SK-N-SH treated with all-trans-retinoic acid at 6 μM for 48 hours (cell line): ENCODE measurements around the gene PLA2G4B.

Experiments used
- ARNTL ChIP-seq: fragments of 450-650 bp; formaldehyde crosslinking; IDR thresholded peaks from 2 replicates; pipeline ENCODE4 v1.5.0; 2020; ENCODE audit warnings: low read depth, mild to moderate bottlenecking, moderate library complexity, borderline replicate concordance
- BACH2 ChIP-seq: fragments of 250-450 bp; sonication (Bioruptor Pico); IDR thresholded peaks from 2 replicates; pipeline ENCODE4 v1.9.0; 2021; ENCODE audit warnings: mild to moderate bottlenecking, borderline replicate concordance
- CREB5 ChIP-seq: fragments of 250-450 bp; sonication (Bioruptor Pico); IDR thresholded peaks from 2 replicates; pipeline ENCODE4 v1.5.1; 2020; ENCODE audit warnings: low read depth, mild to moderate bottlenecking, moderate library complexity
- ESRRG ChIP-seq: fragments of 250-450 bp; sonication (Bioruptor Pico); IDR thresholded peaks from 2 replicates; pipeline ENCODE4 v1.6.1; 2021; ENCODE audit warnings: mild to moderate bottlenecking
- GLIS3 ChIP-seq: fragments of 250-450 bp; sonication (Bioruptor Pico); IDR thresholded peaks from 2 replicates; pipeline ENCODE4 v1.5.0; 2020; ENCODE audit warnings: mild to moderate bottlenecking, moderate library complexity
- OSR1 ChIP-seq: fragments of 250-450 bp; sonication (Bioruptor Pico); IDR thresholded peaks from 2 replicates; pipeline ENCODE4 v1.8.0; 2022; ENCODE audit warnings: moderate library complexity, mild to moderate bottlenecking, inconsistent platforms
- TSHZ2 ChIP-seq: fragments of 250-450 bp; sonication (Bioruptor Pico); IDR thresholded peaks from 2 replicates; pipeline ENCODE4 v1.5.0; 2020; ENCODE audit warnings: mild to moderate bottlenecking, moderate library complexity
- ZFP3 ChIP-seq: fragments of 250-450 bp; sonication (Bioruptor Pico); IDR thresholded peaks from 2 replicates; pipeline ENCODE4 v1.5.0; 2020; ENCODE audit warnings: mild to moderate bottlenecking, moderate library complexity
- ZNF565 ChIP-seq: fragments of 450-650 bp; formaldehyde crosslinking; conservative IDR thresholded peaks from 2 replicates; pipeline ENCODE4 v1.5.0; 2020; ENCODE audit warnings: low read depth, mild to moderate bottlenecking, moderate library complexity
- TF ChIP-seq, protein P1 (sequence below): fragments of 250-450 bp; sonication (Bioruptor Pico); IDR thresholded peaks from 2 replicates; pipeline ENCODE4 v1.8.0; 2020; ENCODE audit warnings: mild to moderate bottlenecking, moderate library complexity, borderline replicate concordance

GRCh38 chr15:41834096-41834495 lies 4.6 kb upstream of the PLA2G4B start:
- TF ChIP-seq, protein P1, sequence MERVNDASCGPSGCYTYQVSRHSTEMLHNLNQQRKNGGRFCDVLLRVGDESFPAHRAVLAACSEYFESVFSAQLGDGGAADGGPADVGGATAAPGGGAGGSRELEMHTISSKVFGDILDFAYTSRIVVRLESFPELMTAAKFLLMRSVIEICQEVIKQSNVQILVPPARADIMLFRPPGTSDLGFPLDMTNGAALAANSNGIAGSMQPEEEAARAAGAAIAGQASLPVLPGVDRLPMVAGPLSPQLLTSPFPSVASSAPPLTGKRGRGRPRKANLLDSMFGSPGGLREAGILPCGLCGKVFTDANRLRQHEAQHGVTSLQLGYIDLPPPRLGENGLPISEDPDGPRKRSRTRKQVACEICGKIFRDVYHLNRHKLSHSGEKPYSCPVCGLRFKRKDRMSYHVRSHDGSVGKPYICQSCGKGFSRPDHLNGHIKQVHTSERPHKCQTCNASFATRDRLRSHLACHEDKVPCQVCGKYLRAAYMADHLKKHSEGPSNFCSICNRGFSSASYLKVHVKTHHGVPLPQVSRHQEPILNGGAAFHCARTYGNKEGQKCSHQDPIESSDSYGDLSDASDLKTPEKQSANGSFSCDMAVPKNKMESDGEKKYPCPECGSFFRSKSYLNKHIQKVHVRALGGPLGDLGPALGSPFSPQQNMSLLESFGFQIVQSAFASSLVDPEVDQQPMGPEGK = no peak
- TF ChIP-seq BACH2 (no peak), TSHZ2 (CRISPR knock-in tag) (no peak), ZFP3 (no peak), OSR1 (CRISPR knock-in tag) (no peak), GLIS3 (CRISPR knock-in tag) (no peak), ZNF565 (no peak), ARNTL (CRISPR knock-in tag) (no peak), ESRRG (CRISPR knock-in tag) (no peak), CREB5 (CRISPR knock-in tag) (no peak)
